RPMI8226 (cell line): ENCODE data around the gene CHDH.

ENCODE experiments used
- DNase-seq: peaks from one replicate; pipeline ENCODE4 v3.0.0-alpha.2; 2015

Gene CHDH

GRCh38 chr3:53846134-53846850 is at the start of gene CHDH, which contains the start of gene IL17RB:
Gene CHDH (minus strand): TSS chr3:53846419. CDS start chr3:53824008, 22,411 bp downstream.
Gene IL17RB (plus strand): TSS chr3:53846568. CDS start chr3:53846589, 21 bp downstream.
- peak; percentile 87 for DNase-seq

- DNase-seq = no peak
Observed at GRCh38 chr3:53892286-53892637, 46.0 kb upstream of the CHDH start.

GRCh38 chr3:53891497-53892285 is 45.5 kb upstream of the CHDH start, which contains the start of gene SELENOK:
Gene SELENOK (minus strand): TSS chr3:53891859.
- DNase-seq = peak; percentile 100

- peak; percentile 62 for DNase-seq
Observed at GRCh38 chr3:53890726-53891475, 44.7 kb upstream of the CHDH start.

- DNase-seq = no peak
Observed at GRCh38 chr3:53888232-53888631, 42.0 kb upstream of the CHDH start.

- no peak for DNase-seq
Observed at GRCh38 chr3:53887446-53887845, 41.2 kb upstream of the CHDH start.

GRCh38 chr3:53885239-53885638 is 39.0 kb upstream of the CHDH start:
- no peak for DNase-seq

GRCh38 chr3:53884623-53885022 is 38.4 kb upstream of the CHDH start:
- DNase-seq = no peak

GRCh38 chr3:53883008-53883407 is 36.8 kb upstream of the CHDH start:
- no peak for DNase-seq

- DNase-seq = peak; percentile 85
Observed at GRCh38 chr3:53881691-53882593, 35.7 kb upstream of the CHDH start, which contains the start of gene ACTR8. Gene ACTR8 (minus strand): TSS chr3:53882152. CDS start chr3:53882101, 51 bp downstream.

- DNase-seq = no peak
Observed at GRCh38 chr3:53880396-53881345, 34.5 kb upstream of the CHDH start.

- DNase-seq = no peak
Observed at GRCh38 chr3:53865732-53866499, 19.7 kb upstream of the CHDH start.

GRCh38 chr3:53863145-53863544 is 16.9 kb upstream of the CHDH start:
- DNase-seq = no peak

- no peak for DNase-seq
Observed at GRCh38 chr3:53862241-53862640, 16.0 kb upstream of the CHDH start.

- DNase-seq = no peak
Observed at GRCh38 chr3:53860196-53860595, 14.0 kb upstream of the CHDH start.

GRCh38 chr3:53859178-53859577 is 13.0 kb upstream of the CHDH start:
- DNase-seq = no peak

GRCh38 chr3:53858096-53858741 is 12.0 kb upstream of the CHDH start:
- DNase-seq = no peak

- DNase-seq = no peak
Observed at GRCh38 chr3:53856964-53857363, 10.7 kb upstream of the CHDH start.

GRCh38 chr3:53850895-53851294 is 4.7 kb upstream of the CHDH start:
- no peak for DNase-seq

- DNase-seq = no peak
Observed at GRCh38 chr3:53849916-53850315, 3.7 kb upstream of the CHDH start.
